ENCODE results near the gene CLDN5.
"Not testable (repeated sequence)": the region's sequence is repeated elsewhere in the genome, so short reads cannot be mapped to it uniquely, and the experiment has no call there.

The CLDN5 gene

DNA sequence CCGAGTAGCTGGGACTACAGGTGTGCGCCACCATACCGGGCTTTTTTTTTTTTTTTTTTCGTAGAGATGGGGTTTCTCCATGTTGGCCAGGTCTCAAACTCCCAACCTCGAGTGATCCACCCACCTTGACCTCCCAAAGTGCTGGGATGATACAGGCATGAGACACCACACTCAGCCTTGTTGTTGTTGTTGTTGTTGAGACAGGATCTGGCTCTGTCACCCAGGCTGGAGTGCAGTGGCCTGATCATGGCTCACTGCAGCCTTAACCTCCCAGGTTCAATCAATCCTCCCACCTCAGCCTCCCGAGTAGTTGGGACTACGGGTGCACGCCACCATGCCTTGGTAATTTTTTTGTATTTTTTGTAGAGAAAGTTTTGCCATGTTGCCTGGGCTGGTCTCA is 23.4 kb upstream of the CLDN5 start:
- DNase-seq = no peak

DNA sequence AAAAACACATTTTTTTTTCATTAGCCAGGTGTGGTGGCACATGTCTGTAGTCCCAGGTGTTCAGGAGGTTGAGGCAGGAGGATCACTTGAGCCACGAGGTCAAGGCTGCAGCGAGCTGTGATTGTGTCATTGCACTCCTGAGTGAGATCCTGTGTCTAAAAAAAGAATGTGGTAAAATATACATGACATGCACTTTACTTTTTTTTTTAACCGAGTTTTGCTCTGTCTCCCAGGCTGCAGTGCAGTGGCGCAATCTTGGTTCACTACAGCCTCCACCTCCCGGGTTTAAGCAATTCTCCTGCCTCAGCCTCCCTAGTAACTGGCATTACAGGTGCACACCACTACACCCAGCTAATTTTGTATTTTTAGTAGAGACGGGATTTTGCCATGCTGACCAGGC is 22.5 kb upstream of the CLDN5 start:
- no peak for DNase-seq

DNA sequence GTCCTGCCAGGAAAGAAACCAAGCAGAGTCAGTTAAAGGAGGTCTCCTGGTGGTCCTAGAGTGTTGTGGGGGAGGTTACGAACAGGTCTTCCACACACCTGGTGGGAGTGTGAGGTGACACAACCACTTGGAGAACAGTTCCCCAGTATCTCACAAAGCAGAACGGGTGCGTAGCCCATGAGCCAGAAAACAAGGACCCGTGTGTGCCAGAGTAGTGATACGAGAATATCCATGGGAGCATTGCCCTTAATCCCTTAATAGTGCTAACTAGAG is 21.7 kb upstream of the CLDN5 start:
- no peak for DNase-seq

DNA sequence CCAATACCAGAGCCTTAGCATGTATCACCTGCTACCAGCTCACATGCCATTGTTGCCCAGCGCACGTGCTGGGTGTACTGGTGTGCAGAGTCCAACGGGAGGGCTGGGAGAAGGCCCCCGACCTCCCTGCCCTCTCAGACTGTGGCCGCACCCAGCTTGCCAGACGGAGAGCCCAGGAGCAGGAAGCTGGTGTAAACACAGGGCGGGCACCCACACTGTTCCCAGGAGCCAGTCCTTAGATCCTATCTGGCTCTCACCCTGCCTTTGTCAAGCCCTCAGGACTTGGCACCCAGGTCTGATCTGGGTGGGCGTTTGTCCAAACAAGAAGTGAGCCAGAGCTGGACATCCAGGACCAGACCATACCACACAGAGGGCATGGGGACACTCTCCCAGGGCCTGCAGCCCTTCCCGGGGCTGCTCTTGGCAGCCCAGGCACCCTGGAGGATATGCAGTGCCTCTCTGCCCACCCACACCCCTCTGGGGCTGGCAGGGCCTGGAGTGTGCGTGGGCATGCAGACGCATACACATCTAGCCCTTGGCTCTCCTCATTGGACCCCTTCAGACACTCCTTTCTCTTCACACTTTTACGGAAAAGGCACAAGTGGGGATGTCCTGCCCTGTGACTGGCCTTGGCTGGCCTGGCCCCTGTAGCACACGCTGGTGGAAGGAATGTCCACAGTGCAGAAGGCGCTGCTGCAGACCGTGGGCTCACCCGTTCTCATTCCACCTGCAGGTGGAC is 19.9 kb upstream of the CLDN5 start:
- DNase-seq = no peak

DNA sequence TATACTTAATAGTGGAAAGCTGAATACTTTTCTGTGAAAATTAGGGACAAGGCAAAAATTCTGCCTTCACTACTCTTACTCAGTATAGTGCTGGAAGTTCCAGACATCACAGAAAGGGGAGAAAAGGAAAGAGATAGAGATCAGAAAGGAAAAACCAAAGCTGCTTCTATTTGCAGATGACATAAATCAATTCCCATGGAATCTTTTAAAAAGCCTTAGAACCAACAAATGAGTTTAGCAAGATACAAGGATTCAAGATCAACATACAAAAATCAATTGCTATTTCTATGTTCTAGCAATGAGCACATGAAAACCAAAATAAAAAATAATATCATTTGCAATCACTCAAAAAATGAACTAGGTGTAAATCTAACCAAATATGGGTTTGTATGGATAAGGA is 16.2 kb upstream of the CLDN5 start:
- DNase-seq = no peak

DNA sequence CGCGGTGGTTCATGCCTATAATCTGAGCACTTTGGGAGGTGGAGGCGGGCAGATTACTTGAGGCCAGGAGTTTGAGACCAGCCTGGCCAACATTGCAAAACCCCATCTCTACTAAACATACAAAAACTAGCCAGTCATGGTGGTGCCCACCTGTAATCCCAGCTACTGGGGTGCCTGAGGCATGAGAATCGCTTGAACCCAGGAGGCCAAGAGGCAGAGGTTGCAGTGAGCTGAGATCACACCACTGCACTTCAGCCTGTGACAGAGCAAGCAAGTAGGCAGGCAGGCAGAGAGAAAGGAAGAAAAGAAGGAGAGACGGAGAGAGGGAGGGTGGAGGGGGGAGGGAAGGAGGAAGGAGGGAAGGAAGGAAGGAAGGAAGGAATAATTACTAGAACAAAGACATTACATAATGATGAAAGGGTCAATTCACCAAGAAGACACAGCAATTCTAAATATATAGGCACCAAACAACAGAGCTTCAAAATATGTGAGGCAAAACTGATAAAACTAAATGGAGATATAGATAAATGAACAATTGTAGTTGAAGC is 13.8 kb upstream of the CLDN5 start:
- DNase-seq = no peak

DNA sequence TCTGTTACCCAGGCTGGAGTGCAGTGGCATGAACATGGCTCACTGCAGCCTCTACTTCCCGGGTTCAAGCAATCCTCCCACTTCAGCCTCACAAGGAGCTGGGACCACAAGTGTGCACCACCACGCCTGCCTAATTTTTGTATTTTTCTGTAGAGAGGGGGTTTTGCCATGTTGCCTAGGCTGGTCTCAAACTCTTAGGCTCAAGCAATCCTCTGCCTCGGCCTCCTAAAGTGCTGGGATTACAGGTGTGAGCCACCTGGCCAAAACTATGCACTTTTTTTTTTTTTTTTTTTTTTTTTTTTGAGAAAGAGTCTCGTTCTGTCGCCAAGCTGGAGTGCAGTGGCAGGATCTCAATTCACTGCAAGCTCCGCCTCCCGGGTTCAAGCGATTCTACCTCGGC is 12.4 kb upstream of the CLDN5 start:
- no peak for DNase-seq

DNA sequence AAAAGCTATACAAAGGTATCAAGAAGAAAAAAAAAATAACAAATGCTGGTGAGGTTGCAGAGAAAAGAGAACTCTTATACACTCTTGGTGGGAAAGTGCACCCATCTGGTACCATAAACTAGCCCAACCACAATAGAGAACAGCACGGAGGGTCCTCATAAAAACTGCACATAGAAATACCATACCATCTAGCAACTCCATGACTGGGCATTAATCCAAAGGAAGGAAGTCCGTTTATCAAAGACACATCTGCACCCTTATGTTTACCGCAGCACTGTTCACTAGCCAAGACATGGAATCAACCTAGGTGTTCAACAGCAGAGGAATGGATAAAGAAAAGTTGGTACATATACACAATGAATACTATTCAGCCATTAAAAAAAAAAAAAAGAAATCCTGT is 10.8 kb upstream of the CLDN5 start:
- DNase-seq = no peak

DNA sequence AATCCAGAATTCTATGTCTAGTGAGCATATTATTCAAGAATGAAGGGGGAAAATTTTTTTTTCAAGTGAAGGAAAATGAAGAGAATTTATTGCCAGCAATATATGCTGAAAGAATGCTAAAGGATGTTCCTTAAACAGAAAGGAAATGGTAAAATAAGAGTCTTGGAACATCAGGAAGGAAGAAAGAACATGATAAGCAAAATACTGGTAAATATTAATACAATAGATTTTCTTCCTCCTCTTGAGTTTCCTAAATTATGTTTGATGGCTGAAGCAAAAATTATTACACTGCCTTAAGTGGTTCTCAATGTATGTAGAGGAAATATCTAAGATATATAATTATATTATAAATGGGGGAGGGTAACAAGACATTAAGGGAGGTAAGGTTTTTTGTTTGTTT is 9.6 kb upstream of the CLDN5 start:
- no peak for DNase-seq

DNA sequence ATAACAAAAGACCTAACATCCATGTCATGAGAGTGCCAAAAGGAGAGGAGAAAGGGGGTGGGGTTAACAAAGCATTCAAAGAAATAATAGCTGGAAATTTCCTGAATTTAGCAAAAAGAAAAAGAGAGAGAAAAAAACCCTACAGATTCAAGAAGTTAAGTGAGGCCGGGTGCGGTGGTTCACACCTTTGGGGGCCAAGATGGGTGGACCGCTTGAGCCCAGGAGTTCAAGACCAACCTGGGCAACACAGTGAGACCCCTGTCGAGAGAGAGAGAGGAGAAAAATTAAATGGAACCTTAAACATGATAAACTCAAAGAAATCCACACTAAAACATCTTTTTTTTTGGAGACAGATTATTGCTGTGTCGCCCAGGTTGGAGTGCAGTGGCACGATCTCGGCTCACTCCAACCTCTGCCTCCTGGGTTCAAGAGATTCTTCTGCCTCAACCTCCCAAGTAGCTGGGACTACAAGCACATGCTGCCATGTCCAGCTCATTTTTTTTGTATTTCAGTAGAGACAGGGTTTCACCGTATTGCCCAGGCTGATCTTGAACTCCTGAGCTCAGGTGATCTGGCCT is 8.9 kb upstream of the CLDN5 start:
- DNase-seq = no peak

DNA sequence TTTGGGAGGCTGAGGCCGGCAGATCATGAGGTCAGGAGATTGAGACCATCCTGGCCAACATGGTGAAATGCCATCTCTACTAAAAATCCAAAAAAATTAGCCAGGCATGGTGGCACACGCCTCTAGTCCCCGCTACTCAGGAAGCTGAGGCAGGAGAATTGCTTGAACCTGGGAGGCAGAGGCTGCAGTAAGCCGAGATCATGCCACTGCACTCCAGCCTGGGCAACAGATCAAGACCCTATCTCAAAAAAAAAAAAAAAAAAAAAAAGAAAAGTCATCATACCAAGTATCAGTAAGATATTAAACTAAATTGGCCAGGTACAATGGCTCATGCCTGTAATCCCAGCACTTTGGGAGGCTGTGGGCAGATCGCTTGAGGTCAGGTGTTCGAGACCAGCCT is 7.1 kb upstream of the CLDN5 start:
- not testable (repeated sequence) for DNase-seq

DNA sequence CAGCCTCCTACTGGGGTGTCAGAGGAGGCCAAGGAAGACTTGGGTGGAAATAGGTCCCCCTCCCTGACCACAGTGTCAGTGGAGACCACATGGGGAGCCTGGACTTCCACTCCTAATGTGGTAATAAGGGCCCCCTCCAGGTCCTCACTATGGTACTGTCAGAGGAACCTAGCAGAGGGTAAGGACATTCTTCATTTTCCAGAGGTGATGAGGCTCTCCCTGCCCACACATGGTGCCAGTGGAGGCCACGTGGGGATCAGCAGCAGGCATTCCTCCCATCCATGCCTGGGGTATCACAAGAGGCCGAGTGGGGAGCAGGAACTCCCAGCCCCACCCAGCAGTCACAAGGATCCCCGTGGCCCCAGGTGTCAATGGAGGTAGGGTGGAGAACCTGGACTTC is 6.5 kb upstream of the CLDN5 start:
- DNase-seq = no peak

DNA sequence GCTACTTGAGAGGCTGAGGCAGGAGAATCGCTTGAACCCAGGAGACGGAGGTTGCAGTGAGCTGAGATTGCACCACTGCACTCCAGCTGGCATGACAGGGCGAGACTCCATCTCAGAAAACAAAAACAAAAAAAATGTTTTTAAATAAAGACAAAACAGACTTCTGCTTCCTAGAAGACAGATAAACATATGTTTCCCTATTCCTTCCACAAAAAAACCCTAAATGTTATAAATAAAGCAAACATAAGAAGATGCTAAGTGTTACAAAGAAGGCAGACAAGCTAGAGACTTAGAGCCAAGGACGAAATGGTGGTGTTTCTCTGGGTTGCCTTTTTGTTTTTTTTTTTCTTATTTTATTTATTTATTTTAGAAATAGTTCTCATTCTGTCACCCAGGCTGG is 5.6 kb upstream of the CLDN5 start:
- no peak for DNase-seq

DNA sequence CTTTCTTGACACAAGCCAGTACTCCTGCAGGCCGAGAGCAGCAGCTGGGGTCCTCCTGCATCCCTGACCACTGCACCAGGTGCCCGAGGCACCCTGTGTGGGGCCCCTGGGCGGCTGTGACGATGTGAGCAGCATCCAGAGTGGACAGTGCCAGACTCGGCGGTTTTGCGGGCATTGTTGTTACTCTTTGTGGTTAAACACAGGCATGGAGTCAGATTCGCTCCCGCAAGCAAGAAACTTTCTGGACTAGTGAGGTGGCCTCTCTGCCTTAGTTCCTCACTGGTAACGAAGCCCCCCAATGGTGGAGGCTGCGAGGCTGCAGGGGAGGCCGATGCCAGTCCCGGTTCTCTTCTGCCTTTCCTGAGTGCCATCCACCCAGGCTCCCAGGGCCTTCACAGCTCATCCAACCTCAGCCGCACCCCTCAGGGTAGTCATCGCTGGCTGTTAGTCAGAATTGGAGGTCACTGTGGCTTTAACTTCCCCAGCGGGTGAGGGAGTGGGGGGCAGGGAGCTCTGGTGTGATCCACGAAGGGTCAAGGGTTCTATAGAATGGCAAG is 3.7 kb upstream of the CLDN5 start:
- DNase-seq = no peak

DNA sequence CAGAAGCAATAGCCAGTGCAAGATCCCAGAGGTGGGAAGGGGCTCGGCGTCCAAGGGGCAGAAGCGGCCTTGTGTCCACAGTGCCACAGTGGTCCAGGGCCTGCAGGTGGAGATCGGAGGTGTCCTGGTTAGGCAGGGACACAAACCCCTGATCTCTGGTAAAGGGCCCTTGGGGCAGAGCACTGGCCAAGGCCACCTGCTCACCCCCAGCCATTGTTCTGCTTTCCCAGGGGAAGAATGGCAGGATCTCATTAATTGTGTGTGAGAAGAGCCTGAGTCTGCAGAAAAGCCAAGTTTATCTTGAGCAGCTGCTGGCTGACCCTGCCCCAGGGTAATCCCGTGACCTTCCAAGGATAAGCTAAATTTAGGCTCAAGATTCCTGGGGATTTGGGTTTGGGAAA is 3.1 kb upstream of the CLDN5 start:
- no peak for DNase-seq

DNA sequence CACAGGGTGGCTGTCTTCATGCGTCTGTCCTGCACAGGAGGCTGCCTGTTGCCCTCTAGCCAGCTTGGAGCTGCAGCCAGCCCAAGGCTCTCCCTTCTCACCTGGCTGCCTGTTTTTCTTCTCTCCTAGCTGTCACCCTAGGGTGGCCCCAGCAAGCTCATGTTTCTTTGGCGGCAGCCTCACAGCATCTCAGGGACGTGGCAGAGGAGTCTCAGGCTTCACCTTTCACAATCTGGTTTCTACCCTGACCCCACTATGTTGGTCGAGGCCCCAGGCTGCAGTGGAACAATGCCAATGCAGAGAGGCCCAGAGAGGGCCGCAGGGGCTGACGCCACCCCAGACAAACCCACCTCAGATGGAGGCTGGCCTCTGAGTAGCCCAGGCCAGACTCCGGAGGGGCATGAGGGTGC is 2.5 kb upstream of the CLDN5 start:
- DNase-seq = no peak

DNA sequence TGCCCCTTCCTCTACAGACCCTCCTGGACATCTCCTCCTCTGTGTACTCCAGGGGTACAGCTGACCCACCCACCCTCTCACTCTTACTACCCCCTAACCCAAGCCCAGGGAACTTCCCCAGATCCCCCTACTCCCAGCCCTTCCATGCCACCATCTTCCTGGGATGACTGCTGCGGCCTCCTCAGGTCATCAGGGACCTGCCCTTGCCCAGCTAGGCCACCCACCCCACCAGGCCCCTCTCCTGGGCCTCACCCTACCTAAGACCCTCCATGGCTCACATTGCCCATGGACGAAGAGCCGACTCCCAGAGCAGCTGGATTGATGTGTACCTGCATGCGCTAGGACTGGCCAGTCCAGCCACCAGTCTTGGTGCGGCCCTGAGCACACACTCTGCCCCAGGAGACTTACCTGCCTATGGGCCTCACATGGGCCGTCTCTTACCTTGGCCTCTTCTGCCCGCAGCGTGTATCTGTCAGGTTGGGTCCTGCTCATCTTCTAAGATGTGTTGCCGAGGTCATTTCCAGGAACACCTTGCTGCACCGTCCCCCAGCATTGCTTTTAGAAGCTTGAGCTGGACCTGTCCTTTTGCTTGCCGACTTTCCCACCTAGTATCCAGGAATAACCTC is 2.0 kb upstream of the CLDN5 start:
- no peak for DNase-seq

DNA sequence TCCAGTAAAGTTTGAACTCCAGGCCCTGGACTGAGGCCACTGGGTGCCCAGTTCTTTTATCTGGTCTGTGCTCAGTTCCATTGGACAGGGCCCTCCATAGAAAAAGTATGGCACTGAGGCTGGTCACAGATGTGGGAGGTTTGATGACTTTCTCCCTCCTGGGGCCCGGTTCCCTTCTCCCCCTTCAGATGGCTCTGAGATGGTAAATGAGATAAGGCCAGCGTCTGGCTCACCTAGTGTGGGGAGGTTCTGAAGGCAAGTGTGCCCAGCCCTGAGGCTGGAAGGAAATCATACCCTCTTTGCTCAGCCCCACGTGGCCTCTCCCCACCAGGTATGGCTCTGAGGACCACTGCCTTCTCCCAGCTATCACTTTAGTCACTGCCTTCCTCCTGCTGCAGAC is 1.5 kb upstream of the CLDN5 start:
- no peak for DNase-seq

DNA sequence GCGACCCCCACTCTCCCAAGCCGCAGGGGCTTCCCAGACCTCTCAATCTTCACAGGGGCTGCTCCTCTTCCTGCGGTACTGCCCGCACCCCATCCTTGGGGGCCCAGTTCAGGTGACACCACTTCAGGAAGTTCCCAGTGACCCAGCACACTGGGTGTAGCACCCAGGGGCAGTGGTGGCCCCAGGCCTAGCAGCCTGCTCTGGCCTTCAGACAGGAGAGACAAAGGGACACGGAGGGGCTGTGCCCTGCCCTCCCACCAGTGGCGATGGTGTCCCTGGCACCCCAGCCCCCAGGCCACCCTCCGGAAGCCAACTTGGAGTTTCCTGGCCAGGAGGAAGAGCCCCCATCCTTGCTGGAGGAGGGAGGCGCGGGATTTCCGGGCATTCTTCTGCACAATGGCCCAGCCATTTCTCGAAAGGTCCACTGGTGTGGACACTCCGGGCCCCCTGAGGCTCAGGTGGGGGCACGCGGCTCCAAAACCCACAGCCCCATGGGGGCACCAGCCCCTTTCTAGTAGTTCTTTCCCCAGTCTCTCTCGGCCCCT is 978 bp upstream of the CLDN5 start:
- DNase-seq = no peak

DNA sequence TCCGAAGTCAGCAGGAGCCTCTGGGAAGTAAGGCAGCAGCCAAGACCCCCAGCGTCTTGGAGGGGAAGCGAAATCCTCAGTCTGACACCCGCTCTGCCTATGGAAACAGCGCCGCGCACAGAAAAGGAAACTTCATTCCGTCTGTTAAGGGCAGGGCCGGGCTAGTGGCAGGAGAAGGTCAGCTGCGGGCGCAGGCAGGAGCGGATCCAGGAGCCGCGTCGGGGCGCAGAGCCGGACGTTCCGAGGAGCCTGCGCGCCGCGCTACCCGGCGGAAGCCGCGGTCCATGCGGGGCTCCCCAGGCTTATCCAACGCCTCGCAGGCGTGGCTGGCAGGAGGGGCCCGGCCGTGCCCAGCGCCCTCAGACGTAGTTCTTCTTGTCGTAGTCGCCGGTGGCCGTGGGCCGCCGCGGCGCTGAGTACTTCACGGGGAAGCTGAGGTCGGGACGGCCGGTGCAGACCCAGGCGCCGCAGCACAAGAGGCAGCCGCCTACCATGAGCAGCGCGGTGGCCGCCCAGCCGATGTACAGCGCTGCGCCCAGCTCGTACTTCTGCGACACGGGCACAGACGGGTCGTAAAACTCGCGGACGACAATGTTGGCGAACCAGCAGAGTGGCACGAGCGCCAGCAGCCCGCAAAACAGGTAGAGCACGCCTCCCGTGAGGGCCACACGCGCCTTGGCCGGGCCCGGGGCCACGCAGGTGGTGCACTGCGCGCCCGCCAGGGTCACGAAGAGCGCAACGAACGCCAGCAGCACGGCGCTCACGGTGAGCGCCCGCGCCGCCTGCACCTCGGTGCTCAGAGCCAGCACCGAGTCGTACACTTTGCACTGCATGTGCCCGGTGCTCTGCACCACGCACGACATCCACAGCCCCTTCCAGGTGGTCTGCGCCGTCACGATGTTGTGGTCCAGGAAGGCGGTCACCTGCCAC is 705 bp downstream of the CLDN5 start:
- peak; percentile 50 for DNase-seq

DNA sequence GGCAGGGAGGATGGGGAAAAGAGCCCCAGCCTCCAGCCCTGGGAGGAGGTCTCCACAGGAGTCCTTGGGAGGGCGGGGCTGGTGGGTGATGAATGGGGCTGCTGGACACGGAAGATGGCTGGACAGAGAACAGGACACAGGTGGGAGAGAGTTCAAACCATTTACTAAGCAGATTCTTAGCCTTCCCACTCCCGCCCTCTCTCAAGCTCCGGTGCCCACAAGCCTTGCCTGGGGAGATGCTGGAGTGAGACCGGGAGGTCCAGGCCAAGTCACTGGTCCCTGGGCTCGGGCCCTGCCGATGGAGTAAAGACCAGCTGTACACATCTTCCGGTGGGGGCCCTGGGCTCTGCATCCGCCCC is 1.4 kb downstream of the CLDN5 start:
- no peak for DNase-seq

DNA sequence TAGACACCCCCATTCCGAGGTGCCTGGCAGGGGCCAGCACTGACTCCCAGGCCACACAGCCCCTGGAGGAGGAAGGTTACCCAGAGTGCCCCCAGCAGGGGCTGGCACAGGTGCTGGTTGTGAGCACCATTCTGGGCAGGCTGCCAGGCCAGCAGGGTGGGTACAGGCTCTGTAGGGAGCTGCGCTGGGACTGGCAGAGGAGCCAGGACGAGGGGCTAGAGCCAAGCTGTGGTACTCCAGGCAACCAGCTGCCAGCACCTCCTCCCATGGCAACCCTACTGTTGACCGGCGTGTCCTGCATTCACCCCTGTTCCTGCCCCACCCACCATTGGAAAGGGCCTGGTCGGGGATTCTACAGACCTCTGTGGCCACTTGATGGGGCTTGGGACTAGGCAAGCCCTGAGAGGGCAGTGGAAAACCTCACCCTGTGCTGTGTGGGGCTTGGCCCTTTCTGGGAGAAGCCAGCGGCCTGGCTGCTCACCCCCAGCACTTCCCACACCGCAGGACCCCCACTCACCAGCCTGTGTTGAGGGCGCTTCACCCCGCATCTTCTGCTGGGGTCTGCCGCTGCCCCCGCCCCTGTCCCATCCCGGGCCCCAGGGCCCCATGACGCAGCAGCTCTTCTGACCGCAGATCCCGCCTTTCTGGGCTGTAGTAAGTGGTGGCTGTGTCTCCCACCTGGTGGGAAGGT is 1.9 kb downstream of the CLDN5 start:
- DNase-seq = no peak
